NCI-H748 (cell line): ENCODE measurements around the gene POU6F2.

Source experiments
- DNase-seq: peaks from one replicate; lab custom pipeline; 2025; ENCODE audit not compliant: unreplicated experiment; lab: John Stamatoyannopoulos, UW

The POU6F2 gene

DNA sequence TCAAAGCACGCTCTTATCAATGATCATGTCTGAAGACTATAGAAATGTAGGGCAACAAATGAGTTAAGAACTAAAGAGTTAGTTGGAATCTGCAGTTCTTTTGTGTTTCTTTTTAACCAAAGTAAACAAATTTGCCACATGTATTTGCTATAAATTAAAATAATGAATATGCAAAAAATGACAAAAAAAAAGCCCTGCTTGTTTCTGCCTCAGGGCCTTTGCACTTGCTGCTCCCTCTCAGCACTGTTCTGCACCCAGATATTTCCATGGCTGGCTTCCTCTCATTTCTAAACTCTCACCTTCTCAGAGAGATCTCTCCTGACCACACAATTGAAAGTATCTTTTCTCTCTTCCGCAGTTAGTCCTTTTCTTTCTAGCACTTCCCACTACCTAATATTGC is 406.7 kb downstream of the POU6F2 start:
- no peak for DNase-seq

- DNase-seq, result no peak
These were observed 409.0 kb downstream of the POU6F2 start for GRCh38 chr7:39386718-39387117.

GRCh38 chr7:39392151-39392550 is 414.4 kb downstream of the POU6F2 start:
- DNase-seq, result no peak

DNA sequence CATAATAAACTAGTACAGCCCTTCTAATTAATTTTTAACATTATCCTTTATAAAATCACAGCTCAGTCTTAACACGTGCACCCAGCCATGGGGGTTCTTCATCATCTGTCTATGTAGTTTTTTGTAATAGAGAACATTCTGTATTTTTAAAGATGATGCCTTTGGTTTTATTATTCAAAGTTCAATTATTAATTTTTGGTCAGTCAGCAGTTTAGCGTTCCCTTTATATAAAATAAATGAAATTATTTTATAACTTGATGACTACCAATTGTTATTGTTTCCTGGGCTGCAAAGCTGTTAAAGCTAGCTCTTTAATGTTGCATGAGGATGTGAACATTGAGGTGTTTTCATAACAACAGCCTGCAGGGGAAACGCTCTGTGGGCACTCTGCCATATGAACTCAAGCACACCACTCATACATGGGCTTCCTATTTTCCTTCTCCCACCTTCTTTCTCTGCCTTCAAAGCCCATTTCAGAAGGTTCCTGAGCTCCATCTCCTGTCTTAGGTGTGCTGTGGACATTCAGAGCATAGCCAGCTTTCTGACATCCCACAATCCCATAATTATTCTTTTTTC is 416.5 kb downstream of the POU6F2 start:
- DNase-seq, result no peak

GRCh38 chr7:39399458-39399857 is 421.7 kb downstream of the POU6F2 start:
- DNase-seq, result no peak

DNA sequence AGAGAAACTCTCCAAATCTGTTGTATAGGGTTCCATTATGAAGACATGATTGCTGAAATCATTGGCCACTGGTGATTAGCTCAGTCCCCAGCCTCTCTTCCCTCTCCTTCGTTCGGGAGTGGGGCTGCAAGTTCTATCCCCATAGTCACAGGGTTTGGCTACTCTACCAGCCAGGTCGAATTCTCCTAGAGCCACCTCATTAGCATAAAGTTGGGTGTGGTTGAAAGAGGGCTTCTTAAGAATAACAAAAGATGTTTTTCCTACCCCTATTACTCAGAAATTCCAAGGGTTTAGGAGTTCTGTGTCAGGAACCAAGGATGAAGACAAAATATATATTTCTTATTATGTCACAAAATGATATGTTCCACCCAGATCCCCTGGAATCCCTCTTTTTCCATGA is 422.3 kb downstream of the POU6F2 start:
- DNase-seq, result no peak

- DNase-seq, result no peak
These were observed 423.1 kb downstream of the POU6F2 start for GRCh38 chr7:39400836-39401235.

DNA sequence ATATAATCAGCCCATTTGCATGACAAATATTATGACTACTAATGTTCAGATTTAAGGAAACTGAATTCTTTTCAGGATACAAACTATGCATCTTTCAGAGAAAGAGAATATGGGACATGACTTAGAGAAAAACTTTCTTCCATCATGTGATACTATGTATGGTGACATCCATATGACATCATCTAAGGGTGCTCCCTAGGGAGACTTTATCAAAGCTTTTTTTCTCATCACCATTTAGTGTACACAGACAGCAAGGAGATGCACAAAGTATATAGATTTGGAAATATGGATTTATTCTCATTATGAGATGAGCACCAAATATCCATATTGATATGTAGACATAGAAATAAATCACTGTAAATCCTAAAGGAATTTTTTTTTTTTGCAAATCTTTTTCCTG is 424.3 kb downstream of the POU6F2 start:
- no peak for DNase-seq

GRCh38 chr7:39404907-39405306 is 427.2 kb downstream of the POU6F2 start:
- no peak for DNase-seq

GRCh38 chr7:39405581-39405980 is 427.9 kb downstream of the POU6F2 start:
- no peak for DNase-seq

- DNase-seq, result no peak
These were observed 428.8 kb downstream of the POU6F2 start for GRCh38 chr7:39406467-39406866.

GRCh38 chr7:39407137-39407536 is 429.4 kb downstream of the POU6F2 start:
- DNase-seq, result peak; percentile 10

GRCh38 chr7:39407723-39408122 is 430.0 kb downstream of the POU6F2 start:
- no peak for DNase-seq

DNA sequence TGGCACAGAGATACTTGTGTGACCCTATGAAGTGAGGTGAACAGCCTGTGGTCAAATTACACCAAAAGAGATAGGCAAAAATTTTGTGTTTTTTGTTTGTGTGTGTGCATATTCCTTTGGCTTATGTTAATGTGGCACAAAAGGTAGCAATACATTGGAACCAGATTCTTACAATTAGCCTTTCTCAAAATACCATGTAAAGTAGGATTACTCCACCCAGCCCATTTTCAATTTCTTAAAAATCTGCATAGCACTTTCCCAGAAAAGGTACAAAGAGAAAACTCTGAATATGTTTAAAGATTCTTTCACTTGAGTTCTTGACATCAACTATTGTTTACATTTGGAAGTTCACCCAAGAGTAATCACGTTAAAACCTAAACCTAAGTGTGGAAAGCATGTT is 431.2 kb downstream of the POU6F2 start:
- DNase-seq, result no peak

GRCh38 chr7:39410582-39410981 is 432.9 kb downstream of the POU6F2 start:
- no peak for DNase-seq

DNA sequence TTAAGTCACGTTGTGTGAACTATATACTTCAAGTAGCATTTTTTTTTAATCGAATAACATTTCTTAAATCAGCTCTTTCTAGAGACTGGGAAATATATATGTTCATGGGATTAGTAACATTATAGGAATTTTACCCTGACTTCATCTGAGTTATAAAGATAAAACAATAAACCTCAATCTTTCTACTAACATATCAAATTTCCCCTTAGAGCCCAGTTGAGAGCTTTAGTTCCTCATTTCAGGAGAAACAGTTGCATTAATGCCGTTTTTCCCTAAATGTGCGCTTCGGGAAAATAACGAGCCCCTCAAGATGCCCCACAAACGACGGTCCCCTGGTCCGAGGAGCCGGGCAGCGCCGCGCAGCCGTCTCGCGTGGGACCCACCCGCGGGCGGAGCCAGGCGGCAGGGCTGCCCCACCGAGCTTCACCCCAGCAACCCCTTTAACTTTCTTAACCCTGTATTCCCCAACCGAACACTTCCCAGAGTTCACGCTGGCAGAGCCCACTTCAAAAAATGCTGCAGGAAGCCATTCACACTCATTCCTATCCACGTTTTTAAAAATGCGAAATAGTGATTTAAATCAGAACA is 436.0 kb downstream of the POU6F2 start:
- no peak for DNase-seq

- DNase-seq, result peak; percentile 80
These were observed 436.7 kb downstream of the POU6F2 start for GRCh38 chr7:39414224-39415035.

DNA sequence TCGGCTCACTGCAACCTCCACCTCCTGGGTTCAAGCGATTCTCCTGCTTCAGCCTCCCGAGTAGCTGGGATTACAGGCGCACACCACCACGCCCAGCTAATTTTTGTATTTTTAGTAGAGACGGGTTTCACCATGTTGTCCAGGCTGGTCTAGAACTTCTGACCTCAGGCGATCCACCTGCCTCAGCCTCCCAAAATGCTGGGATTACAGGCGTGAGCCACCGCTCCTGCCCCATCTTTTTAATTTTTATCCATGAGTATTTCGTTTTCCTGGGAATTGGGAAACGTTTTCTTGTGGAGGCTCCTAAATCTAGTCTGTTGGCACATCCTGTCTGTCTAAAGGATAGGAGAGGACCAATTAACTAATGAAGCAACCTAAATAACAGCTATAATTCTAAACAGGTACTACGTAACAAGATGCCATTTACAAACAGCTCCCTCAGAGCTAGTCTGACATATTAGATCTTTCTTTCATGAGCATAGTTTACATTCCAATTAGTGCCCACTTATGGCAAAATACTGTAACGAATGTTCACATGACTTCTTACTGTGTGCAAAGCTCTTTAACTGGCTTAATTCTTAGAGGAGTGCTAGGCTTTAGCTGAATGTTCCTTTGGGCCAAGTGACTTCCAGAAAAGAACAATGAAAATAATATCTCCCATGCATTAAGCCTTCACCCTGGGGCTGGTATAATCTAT is 437.5 kb downstream of the POU6F2 start:
- DNase-seq, result peak; percentile 47

GRCh38 chr7:39416866-39417265 is 439.2 kb downstream of the POU6F2 start:
- no peak for DNase-seq

GRCh38 chr7:39417642-39418041 is 439.9 kb downstream of the POU6F2 start:
- DNase-seq, result no peak

DNA sequence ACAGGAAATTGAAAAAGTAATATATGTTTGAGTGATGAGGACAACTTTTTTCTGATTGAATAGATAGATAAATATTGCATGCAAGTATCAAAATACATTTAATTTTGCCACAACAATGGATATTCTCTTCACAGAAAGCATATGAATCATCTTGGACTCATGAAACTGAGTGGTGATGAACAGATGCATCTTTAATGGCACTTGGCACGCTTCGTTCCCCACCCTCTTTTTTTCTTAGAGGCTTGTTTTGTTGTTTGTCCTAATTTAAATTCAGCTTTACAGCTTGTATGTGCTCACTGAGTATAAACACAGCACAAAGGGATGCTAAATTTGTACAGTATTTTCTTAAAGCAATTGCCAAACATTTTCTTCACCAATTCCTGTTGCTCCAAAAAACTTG is 443.5 kb downstream of the POU6F2 start:
- no peak for DNase-seq

DNA sequence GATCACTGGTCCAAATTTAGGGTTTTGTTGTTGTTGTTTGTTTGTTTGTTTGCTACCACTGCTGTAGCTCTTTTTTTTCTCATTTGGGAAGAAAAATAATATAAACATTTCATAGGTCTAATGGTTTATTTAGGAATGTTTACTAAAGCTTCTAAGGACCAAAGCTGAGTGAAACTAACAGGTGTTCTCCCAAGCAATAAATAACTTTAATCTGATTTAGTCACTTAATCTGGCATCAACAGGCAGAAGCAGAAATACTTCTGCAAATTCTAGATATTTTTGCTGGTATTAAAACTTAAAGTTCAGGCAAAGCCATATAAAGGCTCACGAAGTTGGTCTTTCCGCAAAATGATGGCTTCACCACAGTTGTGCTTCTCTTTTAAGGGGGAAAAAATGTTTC is 444.0 kb downstream of the POU6F2 start:
- no peak for DNase-seq
